ENCODE measurements around the gene PTBP3.
"Not testable (repeated sequence)": the region's sequence is repeated elsewhere in the genome, so short reads cannot be mapped to it uniquely, and the experiment has no call there.

The PTBP3 gene

GRCh38 chr9:112379177-112380101 is 46.0 kb upstream of the PTBP3 start:
- DNase-seq, result peak; percentile 97 to 98 (median 98)
- ChIA-PET POLR2A (interaction anchor here (0.6 to 0.9 kb wide), 4 partner anchors 42 to 338 kb away, joined by 3 to 4 read pairs (median 3); partner anchors contain the start of gene INIP), CTCF (interaction anchor here (0.6 to 1.7 kb wide), 5 partner anchors 18 to 285 kb away, joined by 3 to 12 read pairs (median 4); no protein-coding TSS in a partner anchor)
- peak overlapping the region; percentile 91 to 98 (median 93) for H3K4me3 ChIP-seq (ENCODE audit: control insufficient read depth in 1 of 7, extremely low read depth in 1 of 7, insufficient read depth in 4 of 7, low read depth in 2 of 7, low read length in 6 of 7)
- 0% methylated on average over 52 of the region's 57 CpGs for WGBS (ENCODE audit: insufficient coverage)
- H3K36me3 ChIP-seq (ENCODE audit: control insufficient read depth in 4 of 4, insufficient read depth in 4 of 4, low read length in 3 of 4), result peaks cover 0 to 5% (median 1%) of the 10 kb centered on the region in 4 experiments
- H3K27me3 ChIP-seq (replicated peaks in 2 of 5; ENCODE audit: control insufficient read depth in 4 of 5, insufficient read depth in 5 of 5, low read length in 4 of 5), result no peaks in the 10 kb centered on the region
- H3K9me3 ChIP-seq (ENCODE audit: control extremely low read depth in 1 of 5, control insufficient read depth in 4 of 5, insufficient read depth in 2 of 5, low read depth in 1 of 5, low read length in 4 of 5), result no peaks in the 10 kb centered on the region
- H3K4me1 ChIP-seq (ENCODE audit: control extremely low read depth in 1 of 4, control insufficient read depth in 4 of 4, insufficient read depth in 4 of 4, low read length in 3 of 4), result peaks cover 9 to 40% (median 28%) of the 10 kb centered on the region in 4 experiments
- H3K27ac ChIP-seq (ENCODE audit: insufficient read depth in 1 of 2, low read depth in 1 of 2, low read length in 2 of 2, poor library complexity in 1 of 2, severe bottlenecking in 2 of 2), result peak overlapping the region; percentile 79 to 94

GRCh38 chr9:112378328-112379176 is 45.1 kb upstream of the PTBP3 start:
- peak in 2 of 3 donors; percentile 12 to 34 for DNase-seq
- WGBS (ENCODE audit: insufficient coverage), result 3% methylated on average over 21 of the region's 27 CpGs
- peak overlapping the region; percentile 48 to 98 (median 92) for H3K4me3 ChIP-seq (ENCODE audit: control insufficient read depth in 1 of 7, extremely low read depth in 1 of 7, insufficient read depth in 4 of 7, low read depth in 2 of 7, low read length in 6 of 7)
- peaks cover 8 to 39% (median 23%) of the 10 kb centered on the region in 4 experiments for H3K4me1 ChIP-seq (ENCODE audit: control extremely low read depth in 1 of 4, control insufficient read depth in 4 of 4, insufficient read depth in 4 of 4, low read length in 3 of 4)
- POLR2A ChIA-PET, result interaction anchor here (0.6 to 0.9 kb wide), 2 partner anchors 42 to 79 kb away, joined by 3 to 4 read pairs; no protein-coding TSS in a partner anchor
- CTCF ChIA-PET, result interaction anchor here (0.6 to 1.7 kb wide), 7 partner anchors 9 to 594 kb away, joined by 3 to 12 read pairs (median 4); no protein-coding TSS in a partner anchor
- no peaks in the 10 kb centered on the region for H3K9me3 ChIP-seq (ENCODE audit: control extremely low read depth in 1 of 5, control insufficient read depth in 4 of 5, insufficient read depth in 2 of 5, low read depth in 1 of 5, low read length in 4 of 5)
- no peaks in the 10 kb centered on the region for H3K27me3 ChIP-seq (replicated peaks in 2 of 5; ENCODE audit: control insufficient read depth in 4 of 5, insufficient read depth in 5 of 5, low read length in 4 of 5)
- peaks cover 0 to 5% (median 1%) of the 10 kb centered on the region in 4 experiments for H3K36me3 ChIP-seq (ENCODE audit: control insufficient read depth in 4 of 4, insufficient read depth in 4 of 4, low read length in 3 of 4)
- H3K27ac ChIP-seq (ENCODE audit: insufficient read depth in 1 of 2, low read depth in 1 of 2, low read length in 2 of 2, poor library complexity in 1 of 2, severe bottlenecking in 2 of 2), result peak overlapping the region; percentile 79 to 94

- ChIA-PET CTCF (interaction anchor here (0.6 to 1.3 kb wide), 3 partner anchors 8 to 593 kb away, joined by 3 to 5 read pairs (median 3); no protein-coding TSS in a partner anchor), POLR2A (no interaction called here)
- H3K27me3 ChIP-seq (replicated peaks in 2 of 5; ENCODE audit: control insufficient read depth in 4 of 5, insufficient read depth in 5 of 5, low read length in 4 of 5), result no peaks in the 10 kb centered on the region
- H3K9me3 ChIP-seq (ENCODE audit: control extremely low read depth in 1 of 5, control insufficient read depth in 4 of 5, insufficient read depth in 2 of 5, low read depth in 1 of 5, low read length in 4 of 5), result no peaks in the 10 kb centered on the region
- H3K4me3 ChIP-seq (ENCODE audit: control insufficient read depth in 1 of 7, extremely low read depth in 1 of 7, insufficient read depth in 4 of 7, low read depth in 2 of 7, low read length in 6 of 7), result peak overlapping the region in 6 of 7 experiments; percentile 91 to 98 (median 92)
- WGBS (ENCODE audit: insufficient coverage), result no CpG with 5 or more reads among the region's 1 CpG
- H3K36me3 ChIP-seq (ENCODE audit: control insufficient read depth in 4 of 4, insufficient read depth in 4 of 4, low read length in 3 of 4), result peaks cover 0 to 5% (median 2%) of the 10 kb centered on the region in 4 experiments
- peaks cover 8 to 39% (median 23%) of the 10 kb centered on the region in 4 experiments for H3K4me1 ChIP-seq (ENCODE audit: control extremely low read depth in 1 of 4, control insufficient read depth in 4 of 4, insufficient read depth in 4 of 4, low read length in 3 of 4)
- peak overlapping the region in 1 of 2 experiments; percentile 94 for H3K27ac ChIP-seq (ENCODE audit: insufficient read depth in 1 of 2, low read depth in 1 of 2, low read length in 2 of 2, poor library complexity in 1 of 2, severe bottlenecking in 2 of 2)
- DNase-seq, result no peak
Measured at GRCh38 chr9:112377684-112378327, 44.4 kb upstream of the PTBP3 start.

GRCh38 chr9:112377087-112377486 is 43.7 kb upstream of the PTBP3 start:
- Histone ChIP-seq H3K36me3 (ENCODE audit: control insufficient read depth in 4 of 4, insufficient read depth in 4 of 4, low read length in 3 of 4) (peaks cover 0 to 5% (median 2%) of the 10 kb centered on the region in 4 experiments), H3K4me1 (ENCODE audit: control extremely low read depth in 1 of 4, control insufficient read depth in 4 of 4, insufficient read depth in 4 of 4, low read length in 3 of 4) (peaks cover 8 to 39% (median 23%) of the 10 kb centered on the region in 4 experiments), H3K27ac (ENCODE audit: insufficient read depth in 1 of 2, low read depth in 1 of 2, low read length in 2 of 2, poor library complexity in 1 of 2, severe bottlenecking in 2 of 2) (peak overlapping the region in 1 of 2 experiments; percentile 9), H3K27me3 (replicated peaks in 2 of 5; ENCODE audit: control insufficient read depth in 4 of 5, insufficient read depth in 5 of 5, low read length in 4 of 5) (no peaks in the 10 kb centered on the region), H3K9me3 (ENCODE audit: control extremely low read depth in 1 of 5, control insufficient read depth in 4 of 5, insufficient read depth in 2 of 5, low read depth in 1 of 5, low read length in 4 of 5) (no peaks in the 10 kb centered on the region), H3K4me3 (ENCODE audit: control insufficient read depth in 1 of 7, extremely low read depth in 1 of 7, insufficient read depth in 4 of 7, low read depth in 2 of 7, low read length in 6 of 7) (peak overlapping the region in 4 of 7 experiments; percentile 26 to 93 (median 76))
- DNase-seq, result peak; percentile 23 to 83 (median 71)
- POLR2A ChIA-PET, result no interaction called here
- CTCF ChIA-PET, result interaction anchor here (1.2 to 1.3 kb wide), 2 partner anchors 8 to 15 kb away, joined by 3 to 5 read pairs; no protein-coding TSS in a partner anchor
- 0% methylated on average over 2 of the region's 2 CpGs for WGBS (ENCODE audit: insufficient coverage)

- WGBS (ENCODE audit: insufficient coverage), result 98% methylated on average over 5 of the region's 5 CpGs
- Histone ChIP-seq H3K9me3 (ENCODE audit: control extremely low read depth in 1 of 5, control insufficient read depth in 4 of 5, insufficient read depth in 2 of 5, low read depth in 1 of 5, low read length in 4 of 5) (peaks cover 0 to 5% (median 2%) of the 10 kb centered on the region in 5 experiments), H3K27me3 (replicated peaks in 2 of 5; ENCODE audit: control insufficient read depth in 4 of 5, insufficient read depth in 5 of 5, low read length in 4 of 5) (no peaks in the 10 kb centered on the region), H3K27ac (ENCODE audit: insufficient read depth in 1 of 2, low read depth in 1 of 2, low read length in 2 of 2, poor library complexity in 1 of 2, severe bottlenecking in 2 of 2) (no peak overlapping the region), H3K4me3 (ENCODE audit: control insufficient read depth in 1 of 7, extremely low read depth in 1 of 7, insufficient read depth in 4 of 7, low read depth in 2 of 7, low read length in 6 of 7) (no peak overlapping the region), H3K36me3 (ENCODE audit: control insufficient read depth in 4 of 4, insufficient read depth in 4 of 4, low read length in 3 of 4) (peaks cover 0 to 5% (median 3%) of the 10 kb centered on the region in 4 experiments), H3K4me1 (ENCODE audit: control extremely low read depth in 1 of 4, control insufficient read depth in 4 of 4, insufficient read depth in 4 of 4, low read length in 3 of 4) (peaks cover 8 to 27% (median 16%) of the 10 kb centered on the region in 4 experiments)
- CTCF ChIA-PET, result no interaction called here
- no peak for DNase-seq
- POLR2A ChIA-PET, result no interaction called here
Measured at GRCh38 chr9:112375361-112375760, 41.9 kb upstream of the PTBP3 start.

GRCh38 chr9:112374232-112374631 is 40.8 kb upstream of the PTBP3 start:
- DNase-seq; H3K27me3 ChIP-seq (replicated peaks in 2 of 5; ENCODE audit: control insufficient read depth in 4 of 5, insufficient read depth in 5 of 5, low read length in 4 of 5); POLR2A ChIA-PET; H3K9me3 ChIP-seq (ENCODE audit: control extremely low read depth in 1 of 5, control insufficient read depth in 4 of 5, insufficient read depth in 2 of 5, low read depth in 1 of 5, low read length in 4 of 5); CTCF ChIA-PET; H3K36me3 ChIP-seq (ENCODE audit: control insufficient read depth in 4 of 4, insufficient read depth in 4 of 4, low read length in 3 of 4); H3K4me3 ChIP-seq (ENCODE audit: control insufficient read depth in 1 of 7, extremely low read depth in 1 of 7, insufficient read depth in 4 of 7, low read depth in 2 of 7, low read length in 6 of 7); H3K27ac ChIP-seq (ENCODE audit: insufficient read depth in 1 of 2, low read depth in 1 of 2, low read length in 2 of 2, poor library complexity in 1 of 2, severe bottlenecking in 2 of 2): not testable (repeated sequence)
- WGBS (ENCODE audit: insufficient coverage), result no CpG with 5 or more reads among the region's 2 CpGs
- H3K4me1 ChIP-seq (ENCODE audit: control extremely low read depth in 1 of 4, control insufficient read depth in 4 of 4, insufficient read depth in 4 of 4, low read length in 3 of 4), result peaks cover 8 to 23% (median 16%) of the 10 kb centered on the region in 4 experiments
